RWPE2 (cell line): ENCODE results near the gene DYNLT4.

ENCODE experiments used
- ATAC-seq: fragments of 200-7000 bp; cut with Tn5 transposase; 3 replicates; pipeline ENCODE4 v1.9.1; 2021; ENCODE audit warnings: low read depth
- DNase-seq: peaks from one replicate; pipeline ENCODE4 v3.0.0-alpha.2; 2020; ENCODE audit warnings: low spot score
- H3K27ac ChIP-seq: fragments of 450-650 bp; 2 replicates; pipeline ENCODE4 v1.5.1; 2017; ENCODE audit warnings: mild to moderate bottlenecking; ENCODE audit not compliant: poor library complexity, severe bottlenecking
- H3K27me3 ChIP-seq: fragments of 250-450 bp; sonication (Bioruptor Pico); 2 replicates; pipeline ENCODE4 v1.5.1; 2021; ENCODE audit warnings: mild to moderate bottlenecking, moderate library complexity; ENCODE audit not compliant: insufficient read depth, poor library complexity, severe bottlenecking
- H3K36me3 ChIP-seq: fragments of 250-450 bp; sonication (Bioruptor Pico); 2 replicates; pipeline ENCODE4 v1.5.1; 2020; ENCODE audit warnings: low read depth, mild to moderate bottlenecking, moderate library complexity
- H3K4me1 ChIP-seq: fragments of 250-450 bp; sonication (Bioruptor Pico); 2 replicates; pipeline ENCODE4 v1.5.1; 2021; ENCODE audit warnings: mild to moderate bottlenecking, moderate library complexity; ENCODE audit not compliant: insufficient read depth, poor library complexity, severe bottlenecking
- H3K4me3 ChIP-seq: fragments of 250-450 bp; sonication (Bioruptor Pico); 2 replicates; pipeline ENCODE4 v1.5.1; 2021; ENCODE audit warnings: mild to moderate bottlenecking, moderate library complexity; ENCODE audit not compliant: severe bottlenecking
- H3K9me3 ChIP-seq: fragments of 250-450 bp; sonication (Bioruptor Pico); 2 replicates; pipeline ENCODE4 v1.5.1; 2021; ENCODE audit warnings: mild to moderate bottlenecking, moderate library complexity; ENCODE audit not compliant: severe bottlenecking
- CTCF ChIP-seq: fragments of 450-650 bp; IDR thresholded peaks from one replicate; pipeline ENCODE4 v1.5.1; 2017; ENCODE audit warnings: mild to moderate bottlenecking, moderate library complexity; ENCODE audit not compliant: poor library complexity, severe bottlenecking

DYNLT4 gene

GRCh38 chr1:44807364-44808062 is 362 bp upstream of the DYNLT4 start:
- Histone ChIP-seq H3K36me3 (peaks cover 38% of the 10 kb centered on the region), H3K9me3 (no peaks in the 10 kb centered on the region), H3K4me1 (peaks cover 28% of the 10 kb centered on the region), H3K27me3 (no peaks in the 10 kb centered on the region), H3K27ac (peak overlapping the region; percentile 96), H3K4me3 (no peak overlapping the region)
- DNase-seq, result peak; percentile 99
- ATAC-seq, result peak; percentile 82
- no peak for TF ChIP-seq CTCF

DNA sequence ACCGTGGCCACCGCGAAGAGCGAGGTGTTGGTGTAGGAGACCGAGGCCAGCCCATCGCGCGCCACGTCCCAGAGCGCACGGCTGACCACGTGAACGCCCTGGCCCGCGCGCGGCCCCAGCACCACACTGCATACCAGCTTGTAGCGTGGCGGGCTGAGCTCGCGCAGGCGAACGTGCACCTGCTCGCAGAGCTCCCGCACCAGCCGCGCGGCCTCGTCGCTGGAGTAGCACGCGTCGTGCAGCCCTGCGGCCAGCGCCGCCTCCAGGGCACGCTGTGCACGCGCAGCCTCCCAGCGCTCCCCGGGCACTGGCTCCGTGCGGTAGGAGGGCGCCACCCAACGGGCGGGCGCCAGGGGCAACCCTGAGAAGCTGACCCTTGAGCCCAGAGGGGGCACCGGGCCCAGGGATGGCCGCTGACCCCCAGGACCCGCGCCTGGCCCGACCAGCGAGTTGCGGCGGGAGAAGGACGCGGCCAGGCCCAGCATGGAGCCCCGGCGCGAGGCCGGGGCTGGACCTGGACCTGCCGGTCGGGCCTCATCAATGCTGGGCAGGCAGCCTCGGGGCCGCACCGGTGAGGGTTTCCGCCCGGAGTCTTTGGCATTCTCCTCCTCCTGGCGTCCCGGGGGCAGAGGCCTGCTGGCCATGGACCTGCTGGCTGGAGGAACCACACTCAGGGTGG is 987 bp downstream of the DYNLT4 start:
- Histone ChIP-seq H3K36me3 (peaks cover 51% of the 10 kb centered on the region), H3K27ac (peak overlapping the region; percentile 96)

DNA sequence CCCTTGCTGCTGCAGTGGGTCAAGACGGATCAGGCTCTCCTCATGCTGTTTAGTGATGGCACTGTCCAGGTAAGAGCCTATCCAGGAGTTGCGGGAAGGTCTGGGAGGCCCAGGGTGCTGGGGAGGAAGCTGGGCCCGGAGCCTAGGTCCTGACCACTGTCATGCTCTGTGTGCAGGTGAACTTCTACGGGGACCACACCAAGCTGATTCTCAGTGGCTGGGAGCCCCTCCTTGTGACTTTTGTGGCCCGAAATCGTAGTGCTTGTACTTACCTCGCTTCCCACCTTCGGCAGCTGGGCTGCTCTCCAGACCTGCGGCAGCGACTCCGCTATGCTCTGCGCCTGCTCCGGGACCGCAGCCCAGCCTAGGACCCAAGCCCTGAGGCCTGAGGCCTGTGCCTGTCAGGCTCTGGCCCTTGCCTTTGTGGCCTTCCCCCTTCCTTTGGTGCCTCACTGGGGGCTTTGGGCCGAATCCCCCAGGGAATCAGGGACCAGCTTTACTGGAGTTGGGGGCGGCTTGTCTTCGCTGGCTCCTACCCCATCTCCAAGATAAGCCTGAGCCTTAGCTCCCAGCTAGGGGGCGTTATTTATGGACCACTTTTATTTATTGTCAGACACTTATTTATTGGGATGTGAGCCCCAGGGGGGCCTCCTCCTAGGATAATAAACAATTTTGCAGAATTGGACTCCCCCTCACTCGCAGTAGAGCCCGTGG is 1.7 kb downstream of the DYNLT4 start:
- no peak for DNase-seq
- Histone ChIP-seq H3K36me3 (peaks cover 52% of the 10 kb centered on the region), H3K9me3 (no peaks in the 10 kb centered on the region), H3K27ac (peak overlapping the region; percentile 96), H3K27me3 (no peaks in the 10 kb centered on the region), H3K4me1 (peaks cover 28% of the 10 kb centered on the region), H3K4me3 (no peak overlapping the region)
- no peak for ATAC-seq
- TF ChIP-seq CTCF, result no peak

More for the DNA sequence above, 987 bp downstream of the DYNLT4 start:
- ATAC-seq (no peak), DNase-seq (no peak)
- no peaks in the 10 kb centered on the region for H3K9me3 ChIP-seq
- TF ChIP-seq CTCF, result no peak
- H3K27me3 ChIP-seq, result no peaks in the 10 kb centered on the region
- no peak overlapping the region for H3K4me3 ChIP-seq
- peaks cover 28% of the 10 kb centered on the region for H3K4me1 ChIP-seq

DNA sequence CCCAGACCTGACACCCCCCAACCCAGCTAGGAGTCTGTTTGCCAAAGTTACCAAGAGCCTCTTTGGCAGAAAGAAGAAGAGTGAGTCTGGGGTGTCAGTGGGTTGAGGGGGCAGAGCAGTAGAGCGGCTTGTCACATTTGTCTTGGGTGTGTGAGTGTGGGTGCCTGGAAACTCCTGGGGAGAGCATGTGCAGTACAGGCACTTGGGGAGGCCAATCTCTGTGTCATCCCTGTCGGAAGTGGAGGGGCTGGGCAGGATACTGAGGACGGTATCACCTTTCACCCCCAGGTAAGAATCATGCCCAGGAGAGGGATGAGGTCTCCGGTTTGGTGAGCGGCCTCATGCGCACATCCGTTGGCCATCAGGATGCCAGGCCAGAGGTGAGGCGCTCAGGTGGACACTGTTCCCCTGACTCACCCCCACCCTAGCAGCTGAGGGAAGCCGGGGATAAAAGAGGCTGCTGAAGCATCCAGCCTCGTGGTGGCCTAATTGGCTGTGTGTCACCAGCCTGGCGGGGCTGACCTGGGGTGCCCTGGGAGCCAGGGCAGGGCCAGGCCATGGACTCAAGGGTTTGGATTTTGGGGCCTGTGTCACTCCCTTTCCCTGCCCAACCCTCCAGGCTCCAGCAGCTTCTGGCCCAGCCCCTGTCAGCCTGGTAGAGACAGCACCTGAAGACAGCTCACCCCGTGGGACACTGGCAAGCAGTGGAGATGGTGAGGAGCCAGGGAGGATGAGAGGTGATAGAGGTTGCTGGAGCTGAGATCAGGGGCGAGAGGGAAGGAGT is 3.6 kb downstream of the DYNLT4 start:
- ATAC-seq, result no peak
- Histone ChIP-seq H3K4me1 (peaks cover 21% of the 10 kb centered on the region), H3K27ac (peak overlapping the region; percentile 96), H3K9me3 (no peaks in the 10 kb centered on the region), H3K27me3 (no peaks in the 10 kb centered on the region), H3K36me3 (peaks cover 52% of the 10 kb centered on the region), H3K4me3 (no peak overlapping the region)
- no peak for TF ChIP-seq CTCF
- no peak for DNase-seq
